ENCODE data around the gene HNF4A. TPM values are rescaled to one million over a fixed set of nuclear protein-coding genes. Genes with fewer than 3 reads are reported as not detected.

HNF4A gene
- total RNA-seq, 4 donors from 2014 or later: not detected

- Histone ChIP-seq H3K36me3 (no peaks in the 10 kb centered on the region), H3K27me3 (peaks cover 19% of the 10 kb centered on the region), H3K9me3 (no peaks in the 10 kb centered on the region), H3K4me1 (no peaks in the 10 kb centered on the region), H3K4me3 (no peak overlapping the region), H3K27ac (no peak overlapping the region)
- TF ChIP-seq EP300 (IDR thresholded peaks at IDR 0.05) (no peak), POLR2AphosphoS5 (IDR thresholded peaks at IDR 0.05) (no peak), POLR2A (IDR thresholded peaks at IDR 0.05) (no peak), CTCF (IDR thresholded peaks at IDR 0.05) (no peak)
- WGBS: 62% methylated on average over 2 of the region's 2 CpGs
- DNase-seq (ENCODE audit: low spot score in 2 of 2): no peak
Observed at GRCh38 chr20:44357020-44357419, 1.5 kb downstream of the HNF4A start.

DNA sequence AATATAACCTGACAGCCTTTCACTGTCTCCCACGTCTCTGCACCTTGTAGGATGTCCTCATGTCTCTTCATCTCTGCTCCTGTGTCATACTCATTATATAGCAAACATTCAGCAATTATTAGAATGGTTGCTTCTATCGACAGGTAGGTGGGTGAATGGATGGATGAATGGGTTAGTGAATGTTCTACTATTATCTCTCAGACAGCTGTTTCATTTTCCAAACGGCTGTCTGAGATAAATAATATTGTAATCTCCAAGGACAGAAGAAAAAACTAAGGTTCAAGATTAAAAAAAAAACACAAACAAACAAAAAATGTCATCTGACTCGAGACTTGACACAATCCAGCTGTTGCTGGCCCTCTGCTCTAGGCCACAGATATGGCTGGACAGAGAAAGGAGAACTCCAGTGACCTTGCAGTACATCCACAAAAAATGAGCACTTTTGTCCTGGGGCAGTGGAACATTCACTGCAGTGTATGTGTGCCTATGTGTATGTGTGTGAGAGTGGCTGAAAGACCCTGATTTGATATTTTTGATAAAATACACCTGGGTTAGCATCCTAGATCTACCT, 2.1 kb downstream of the HNF4A start:
- Histone ChIP-seq H3K4me3 (no peak overlapping the region), H3K27me3 (peaks cover 18% of the 10 kb centered on the region)
- WGBS: 40% methylated on average over 4 of the region's 4 CpGs

DNA sequence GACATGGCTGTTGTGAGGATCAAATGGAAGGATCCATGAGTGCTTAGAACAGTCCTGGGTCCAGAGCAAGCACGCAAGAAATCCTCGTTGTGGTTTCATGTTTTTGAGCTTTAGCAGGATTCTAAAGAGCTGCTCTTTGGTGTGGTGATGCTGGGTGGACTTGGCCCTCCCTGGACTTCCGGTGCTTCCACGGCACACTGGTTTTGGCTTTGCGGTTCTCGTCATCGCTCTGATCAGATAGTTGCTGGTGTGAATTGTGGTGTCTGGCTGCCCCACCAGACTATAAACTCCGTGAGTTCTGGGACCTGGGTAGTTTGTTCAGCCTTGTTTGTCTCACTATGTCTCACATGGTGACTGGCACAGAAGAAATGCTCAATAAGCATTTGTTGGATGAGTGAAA, 3.3 kb downstream of the HNF4A start:
- H3K27me3 ChIP-seq: peaks cover 12% of the 10 kb centered on the region
- no peaks in the 10 kb centered on the region for H3K36me3 ChIP-seq
- H3K4me1 ChIP-seq: no peaks in the 10 kb centered on the region
- DNase-seq (ENCODE audit: low spot score in 2 of 2): no peak
- H3K27ac ChIP-seq: no peak overlapping the region
- H3K4me3 ChIP-seq: no peak overlapping the region
- TF ChIP-seq CTCF (IDR thresholded peaks at IDR 0.05): no peak
- TF ChIP-seq POLR2AphosphoS5 (IDR thresholded peaks at IDR 0.05): no peak
- H3K9me3 ChIP-seq: no peaks in the 10 kb centered on the region
- WGBS: 95% methylated on average over 8 of the region's 8 CpGs

More for the DNA sequence above, 2.1 kb downstream of the HNF4A start:
- no peak for TF ChIP-seq EP300 (IDR thresholded peaks at IDR 0.05)
- no peak for TF ChIP-seq POLR2AphosphoS5 (IDR thresholded peaks at IDR 0.05)
- TF ChIP-seq CTCF (IDR thresholded peaks at IDR 0.05): no peak
- TF ChIP-seq POLR2A (IDR thresholded peaks at IDR 0.05): no peak
- no peaks in the 10 kb centered on the region for H3K36me3 ChIP-seq
- DNase-seq (ENCODE audit: low spot score in 2 of 2): no peak
- H3K9me3 ChIP-seq: no peaks in the 10 kb centered on the region
- H3K27ac ChIP-seq: no peak overlapping the region
- H3K4me1 ChIP-seq: no peaks in the 10 kb centered on the region

DNA sequence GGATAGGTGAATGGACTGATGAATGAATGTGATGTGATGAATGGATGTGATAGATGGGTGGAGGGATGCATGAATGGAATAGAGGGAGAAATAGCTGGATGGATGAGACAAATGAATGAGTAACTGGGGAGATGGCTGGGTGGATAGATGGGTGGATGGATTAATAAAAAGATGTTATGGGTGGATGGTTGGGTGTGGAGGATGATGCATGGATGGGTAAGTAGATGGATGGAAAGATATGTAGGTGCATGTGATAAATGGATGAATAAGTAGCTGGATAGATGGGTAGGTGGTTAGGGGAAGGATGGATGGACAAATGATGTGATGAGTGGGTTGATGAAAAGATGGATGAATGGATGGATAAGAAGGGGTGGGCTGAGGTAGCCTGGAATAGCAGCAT, 4.7 kb downstream of the HNF4A start:
- H3K27ac ChIP-seq: no peak overlapping the region
- no peaks in the 10 kb centered on the region for H3K36me3 ChIP-seq
- H3K4me1 ChIP-seq: no peaks in the 10 kb centered on the region
- DNase-seq (ENCODE audit: low spot score in 2 of 2): no peak
- no peak overlapping the region for H3K4me3 ChIP-seq
- H3K27me3 ChIP-seq: peaks cover 7% of the 10 kb centered on the region
- TF ChIP-seq POLR2A (IDR thresholded peaks at IDR 0.05) (no peak), EP300 (IDR thresholded peaks at IDR 0.05) (no peak), POLR2AphosphoS5 (IDR thresholded peaks at IDR 0.05) (no peak), CTCF (IDR thresholded peaks at IDR 0.05) (no peak)
- H3K9me3 ChIP-seq: no peaks in the 10 kb centered on the region

DNA sequence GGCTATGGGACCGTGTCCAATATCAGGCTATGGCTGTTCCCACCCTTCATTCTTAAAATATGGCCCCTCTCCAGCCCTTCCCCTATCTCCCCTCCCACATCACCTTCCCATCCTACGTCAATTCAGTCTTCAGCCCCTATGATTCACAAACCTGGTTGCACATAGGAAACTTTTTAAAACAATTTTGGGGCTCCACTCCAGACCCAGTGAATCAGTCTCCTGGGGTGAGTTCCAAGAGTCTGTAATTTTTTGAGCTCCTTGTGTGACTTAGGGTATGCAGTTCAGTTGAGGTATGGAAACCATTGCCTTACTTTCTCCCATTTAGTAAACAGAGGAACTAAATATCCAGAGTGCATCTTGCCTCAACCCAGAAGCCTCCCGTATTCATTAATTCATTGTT, 5.5 kb downstream of the HNF4A start:
- WGBS: 59% methylated on average over 3 of the region's 3 CpGs
- Histone ChIP-seq H3K36me3 (no peaks in the 10 kb centered on the region), H3K4me1 (no peaks in the 10 kb centered on the region), H3K27ac (no peak overlapping the region), H3K27me3 (peaks cover under 1% of the 10 kb centered on the region), H3K4me3 (no peak overlapping the region), H3K9me3 (no peaks in the 10 kb centered on the region)
- DNase-seq (ENCODE audit: low spot score in 2 of 2): no peak
- TF ChIP-seq POLR2A (IDR thresholded peaks at IDR 0.05) (no peak), POLR2AphosphoS5 (IDR thresholded peaks at IDR 0.05) (no peak), CTCF (IDR thresholded peaks at IDR 0.05) (no peak), EP300 (IDR thresholded peaks at IDR 0.05) (no peak)
